ENCODE data around the gene CSPG5. TPM values are rescaled to one million over a fixed set of nuclear protein-coding genes. Genes with fewer than 3 reads are reported as not detected.
A peak's percentile ranks its signal among the peaks of the same experiment; 100 is the strongest.

Gene CSPG5, protein sequence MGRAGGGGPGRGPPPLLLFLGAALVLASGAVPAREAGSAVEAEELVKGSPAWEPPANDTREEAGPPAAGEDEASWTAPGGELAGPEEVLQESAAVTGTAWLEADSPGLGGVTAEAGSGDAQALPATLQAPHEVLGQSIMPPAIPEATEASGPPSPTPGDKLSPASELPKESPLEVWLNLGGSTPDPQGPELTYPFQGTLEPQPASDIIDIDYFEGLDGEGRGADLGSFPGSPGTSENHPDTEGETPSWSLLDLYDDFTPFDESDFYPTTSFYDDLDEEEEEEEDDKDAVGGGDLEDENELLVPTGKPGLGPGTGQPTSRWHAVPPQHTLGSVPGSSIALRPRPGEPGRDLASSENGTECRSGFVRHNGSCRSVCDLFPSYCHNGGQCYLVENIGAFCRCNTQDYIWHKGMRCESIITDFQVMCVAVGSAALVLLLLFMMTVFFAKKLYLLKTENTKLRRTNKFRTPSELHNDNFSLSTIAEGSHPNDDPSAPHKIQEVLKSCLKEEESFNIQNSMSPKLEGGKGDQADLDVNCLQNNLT
- 0.35 TPM for total RNA-seq
- long read RNA-seq = 0 reads

DNA sequence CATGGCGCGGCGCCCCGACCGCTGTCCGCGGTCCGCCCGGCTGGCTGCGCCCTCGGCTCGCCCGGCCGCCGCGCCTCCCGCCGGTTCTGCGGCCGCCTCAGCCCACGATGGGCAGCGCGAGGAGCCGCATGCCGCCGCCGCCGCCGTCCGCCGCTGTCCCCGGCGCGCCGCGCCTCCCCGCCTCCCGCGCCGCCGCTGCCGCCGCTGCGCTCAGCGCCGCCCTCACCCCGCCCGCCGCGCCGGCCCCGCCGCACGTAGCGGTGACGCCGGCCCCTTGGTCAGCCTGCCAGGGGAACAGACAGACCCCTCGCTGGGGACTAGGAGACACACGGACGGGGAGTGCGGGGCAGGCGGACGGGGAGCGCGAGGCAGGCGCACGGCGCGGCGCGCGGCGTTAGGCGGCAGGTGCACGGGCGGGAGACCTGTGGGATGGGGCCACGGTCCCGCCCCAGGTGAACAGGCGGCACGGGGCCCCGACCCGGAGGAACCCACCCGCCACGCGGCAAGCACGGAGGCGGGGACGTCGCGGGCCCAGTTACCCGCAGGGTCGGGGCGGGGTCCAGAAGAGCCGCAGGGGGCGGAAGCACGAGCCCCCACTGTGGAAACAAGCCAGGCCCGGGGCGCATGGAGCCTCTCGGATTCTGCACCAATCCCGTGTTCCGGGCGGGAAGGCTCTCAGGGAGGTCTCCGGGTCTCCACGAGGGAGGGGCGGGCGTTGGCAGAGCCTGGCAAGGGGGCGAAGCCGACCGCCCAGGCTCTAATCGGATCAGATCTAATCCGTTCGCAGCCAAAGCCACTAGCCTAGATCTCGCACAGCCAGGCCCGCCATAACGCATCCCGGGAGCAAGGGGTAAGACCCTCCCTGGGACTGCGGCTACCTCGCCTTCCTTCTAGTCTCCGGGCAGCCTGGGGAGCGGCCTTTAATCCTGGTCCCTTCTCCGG is at the start of gene CSPG5:
TSS of gene CSPG5 (minus strand) at position 175 of the 942 bp plus-strand sequence. CDS start at position 3, 172 bp downstream.
- DNase-seq (ENCODE audit: missing footprints) (no peak), ATAC-seq (peak; percentile 33)
- intact Hi-C loops (cut with DNase I) = no loop called here

DNA sequence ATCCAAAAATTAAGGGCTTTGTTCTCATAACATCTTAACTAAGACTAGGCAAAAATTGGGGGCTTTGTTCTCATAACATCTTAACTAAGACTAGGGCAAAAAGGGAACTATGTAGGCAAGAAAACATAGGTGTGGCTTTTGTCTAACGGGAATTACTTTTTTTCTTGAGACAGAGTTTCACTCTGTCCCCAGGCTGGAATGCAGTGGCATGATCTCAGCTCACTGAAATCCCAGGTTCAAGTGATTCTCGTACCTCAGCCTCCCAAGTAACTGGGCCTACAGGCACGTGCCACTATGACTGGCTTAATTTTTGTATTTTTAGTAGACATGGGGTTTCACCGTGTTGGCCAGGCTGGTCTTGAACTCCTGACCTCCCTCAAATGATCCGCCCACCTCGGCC is 49.8 kb upstream of the CSPG5 start:
- no peak for DNase-seq (ENCODE audit: missing footprints)
- intact Hi-C loops (cut with DNase I) = no loop called here
- ATAC-seq = no peak

DNA sequence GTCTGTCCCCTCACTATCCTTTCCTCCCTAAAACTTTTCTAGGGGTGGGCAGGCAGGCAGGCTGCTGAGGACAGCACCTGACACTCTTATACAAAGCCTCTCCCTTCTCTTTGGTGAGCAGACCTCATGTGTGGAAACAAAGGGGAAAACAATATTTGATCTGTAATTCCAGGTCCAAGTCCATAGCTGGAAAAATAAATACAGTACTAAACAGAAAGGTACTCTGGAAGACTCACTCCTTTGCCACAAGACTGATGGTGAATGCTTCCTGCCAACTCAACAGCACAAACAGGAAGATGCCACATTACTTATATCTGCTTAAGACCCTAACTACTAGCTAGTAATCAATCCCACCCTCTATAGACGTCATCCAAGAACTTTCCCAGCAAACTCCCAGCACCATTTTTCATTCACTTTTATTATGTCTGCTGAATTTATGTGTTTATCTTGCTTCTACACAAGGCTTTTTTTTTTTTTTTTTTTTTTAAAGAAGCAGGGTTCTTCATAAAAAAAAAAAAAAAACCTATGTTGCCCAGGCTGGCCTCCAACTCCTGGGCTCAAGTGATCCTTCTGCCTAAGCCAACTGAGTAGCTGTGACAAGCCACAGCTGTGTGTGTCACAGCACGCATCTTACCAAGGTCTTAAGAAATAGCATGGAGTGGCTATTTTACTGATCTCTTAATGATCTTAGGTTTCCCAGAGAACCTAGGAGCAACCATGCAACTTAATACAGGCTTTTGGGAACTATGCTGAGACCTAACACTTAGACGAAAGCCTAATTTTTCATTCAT is 44.2 kb upstream of the CSPG5 start:
- DNase-seq (ENCODE audit: missing footprints) (no peak), ATAC-seq (no peak)
- intact Hi-C loops (cut with DNase I) = no loop called here

DNA sequence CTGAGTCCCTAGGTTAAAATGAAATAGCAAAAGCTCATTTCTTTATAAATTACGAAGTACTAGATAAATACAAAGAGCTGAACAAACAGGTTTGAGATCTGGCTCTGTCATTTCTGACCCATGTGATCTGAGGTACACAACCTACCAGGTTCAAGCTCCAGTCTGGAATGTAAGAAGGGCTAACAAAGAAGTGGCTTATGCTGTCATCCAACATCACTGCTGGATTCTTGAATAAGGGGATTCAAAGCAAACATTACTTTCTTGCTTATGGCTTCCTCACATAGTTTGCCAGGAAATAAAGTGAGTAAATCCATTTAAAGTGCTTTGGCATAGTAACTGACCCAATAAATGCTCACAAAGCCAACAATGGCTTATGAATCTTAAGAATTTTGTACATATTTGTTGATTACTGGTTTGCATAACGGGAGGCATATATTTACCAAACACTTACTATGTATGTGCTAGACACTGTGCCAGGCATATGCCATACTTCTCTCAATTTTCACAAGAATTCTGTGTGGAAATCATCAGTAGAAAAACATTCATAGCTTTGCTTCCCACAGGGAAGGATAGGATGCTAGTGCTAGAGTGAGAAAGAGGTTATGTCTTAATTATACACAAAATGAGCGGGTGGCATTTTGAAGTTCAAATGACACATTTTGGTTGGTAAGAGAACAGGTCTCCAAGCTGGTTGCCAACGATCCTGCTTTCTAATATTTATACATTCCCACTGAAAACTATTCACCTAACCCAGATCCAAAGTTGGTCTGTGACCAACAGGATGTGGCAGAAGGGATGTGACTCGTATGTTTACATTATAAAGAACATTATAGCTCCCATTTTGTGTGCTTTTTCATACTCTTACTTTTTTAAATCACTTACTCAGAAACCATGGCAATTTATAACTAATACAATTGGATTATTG is 38.7 kb upstream of the CSPG5 start:
- DNase-seq (ENCODE audit: missing footprints) (no peak), ATAC-seq (no peak)
- intact Hi-C loops (cut with DNase I) = no loop called here

DNA sequence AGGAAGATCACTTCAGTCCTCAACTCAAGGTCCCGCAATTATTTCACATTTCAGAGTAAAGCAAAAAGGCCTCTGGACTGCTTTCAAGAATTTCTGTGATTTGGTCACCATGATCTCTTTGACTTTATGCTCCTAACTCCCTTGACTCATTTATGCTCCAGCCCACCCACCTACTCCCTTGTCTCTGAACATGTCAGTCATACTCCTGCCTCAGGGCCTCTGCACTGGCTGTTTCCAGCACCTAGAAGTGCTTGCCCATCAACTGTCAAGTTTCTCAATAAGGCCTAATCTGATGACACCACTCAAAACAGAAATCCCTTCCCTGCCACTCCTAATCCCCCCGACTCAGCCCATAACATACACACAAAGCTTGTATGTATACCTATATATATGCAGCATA is 36.1 kb upstream of the CSPG5 start:
- ATAC-seq = no peak
- intact Hi-C loops (cut with DNase I) = no loop called here

DNA sequence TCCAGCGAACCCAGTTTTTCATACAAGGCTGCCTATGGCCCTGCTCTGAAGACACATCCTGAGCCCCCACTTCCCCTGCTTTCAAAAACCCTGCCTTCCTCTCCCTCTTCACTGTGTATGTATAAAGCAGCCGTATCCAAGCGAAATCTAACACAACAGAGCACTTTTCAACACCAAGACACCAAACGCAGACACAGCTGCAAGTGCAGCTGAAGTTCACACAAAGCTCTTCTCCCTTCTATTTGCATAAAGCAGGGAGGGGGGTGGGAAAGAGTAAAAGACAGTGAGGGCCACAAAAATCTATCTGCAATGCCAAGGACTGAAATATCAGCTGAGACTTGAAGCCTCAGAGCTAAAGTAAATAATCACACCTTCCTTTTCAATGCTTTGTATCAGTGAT is 35.1 kb upstream of the CSPG5 start:
- no peak for DNase-seq (ENCODE audit: missing footprints)
- intact Hi-C loops (cut with DNase I) = no loop called here
- ATAC-seq = no peak

More for the DNA sequence above, 36.1 kb upstream of the CSPG5 start:
- no peak for DNase-seq (ENCODE audit: missing footprints)

DNA sequence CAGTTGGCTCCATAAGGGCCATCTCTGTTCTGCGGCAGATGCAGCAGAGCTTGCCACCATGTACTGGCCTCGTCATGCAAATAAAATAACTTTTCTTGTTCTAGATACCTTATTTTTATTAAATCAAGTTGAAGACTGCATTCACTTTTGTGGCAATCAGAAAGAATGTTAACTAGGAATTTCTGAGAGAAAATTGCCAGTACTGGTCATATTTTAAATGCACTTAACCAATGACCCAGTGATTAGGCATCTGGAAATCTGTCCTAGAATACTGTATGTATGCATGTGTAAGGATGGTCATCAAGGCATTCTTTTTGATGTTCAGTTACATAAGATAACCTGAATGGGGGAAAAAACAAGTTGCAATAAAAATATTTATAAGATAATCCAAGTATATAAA is 34.2 kb upstream of the CSPG5 start:
- no peak for ATAC-seq
- intact Hi-C loops (cut with DNase I) = no loop called here
- DNase-seq (ENCODE audit: missing footprints) = no peak

DNA sequence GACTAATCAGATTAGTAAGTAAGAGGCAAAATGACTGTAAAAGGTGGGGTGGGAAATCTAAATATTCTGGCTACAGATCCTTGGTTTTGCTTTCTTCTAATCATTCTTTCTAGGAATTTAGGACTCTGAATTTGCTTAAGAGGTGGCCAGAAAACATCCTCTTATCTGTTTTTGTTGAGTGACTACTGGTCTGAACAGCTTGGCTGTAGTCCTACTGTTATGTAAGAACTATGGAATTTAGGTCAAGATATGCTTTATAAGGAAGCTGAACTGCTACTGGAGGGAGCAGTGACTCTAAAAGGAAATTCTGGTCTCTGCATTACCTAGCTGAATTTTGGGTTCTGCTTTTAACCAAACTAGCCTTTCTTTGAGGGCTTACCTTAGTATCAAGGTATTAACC is 33.5 kb upstream of the CSPG5 start:
- DNase-seq (ENCODE audit: missing footprints) = no peak
- intact Hi-C loops (cut with DNase I) = no loop called here
- peak; percentile 88 for ATAC-seq

DNA sequence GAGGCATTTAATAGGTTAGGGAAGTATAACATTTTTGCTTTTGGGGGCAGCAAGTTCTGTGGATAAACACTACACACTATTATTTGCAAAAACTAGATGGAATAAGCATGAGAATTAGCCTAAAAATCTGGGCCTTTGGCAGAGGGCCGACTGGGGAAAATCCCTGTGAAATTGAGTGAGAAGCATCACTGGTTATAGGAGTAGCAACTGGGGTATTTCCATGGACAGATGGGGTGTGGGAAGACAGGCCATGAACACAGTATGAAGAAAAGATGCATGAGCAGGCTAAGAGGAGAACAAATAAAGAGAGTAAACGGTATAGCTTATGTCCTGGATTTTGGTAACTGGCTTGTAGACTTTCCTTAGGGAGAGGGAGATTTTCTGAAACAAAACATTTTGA is 32.9 kb upstream of the CSPG5 start:
- intact Hi-C loops (cut with DNase I) = no loop called here
- ATAC-seq (no peak), DNase-seq (ENCODE audit: missing footprints) (no peak)

DNA sequence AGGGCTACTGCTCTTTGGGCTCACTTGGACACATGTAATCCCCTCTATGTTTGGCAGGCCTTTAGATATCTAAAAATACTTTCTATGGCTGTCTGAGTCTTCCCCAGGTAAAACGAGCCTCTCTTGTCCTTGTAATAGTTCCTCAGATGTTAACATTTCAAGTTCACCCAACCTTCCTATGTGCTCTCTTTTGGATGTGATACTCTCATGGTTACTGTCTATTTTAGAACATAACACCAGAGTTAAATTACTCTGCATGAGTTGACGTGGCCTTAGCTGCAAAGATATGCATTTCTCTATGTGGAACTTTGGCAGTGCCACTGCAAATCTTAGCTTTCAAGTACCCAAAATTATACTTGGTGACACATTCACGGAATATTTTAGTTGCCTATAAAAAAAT is 31.9 kb upstream of the CSPG5 start:
- DNase-seq (ENCODE audit: missing footprints) (no peak), ATAC-seq (no peak)
- intact Hi-C loops (cut with DNase I) = no loop called here

DNA sequence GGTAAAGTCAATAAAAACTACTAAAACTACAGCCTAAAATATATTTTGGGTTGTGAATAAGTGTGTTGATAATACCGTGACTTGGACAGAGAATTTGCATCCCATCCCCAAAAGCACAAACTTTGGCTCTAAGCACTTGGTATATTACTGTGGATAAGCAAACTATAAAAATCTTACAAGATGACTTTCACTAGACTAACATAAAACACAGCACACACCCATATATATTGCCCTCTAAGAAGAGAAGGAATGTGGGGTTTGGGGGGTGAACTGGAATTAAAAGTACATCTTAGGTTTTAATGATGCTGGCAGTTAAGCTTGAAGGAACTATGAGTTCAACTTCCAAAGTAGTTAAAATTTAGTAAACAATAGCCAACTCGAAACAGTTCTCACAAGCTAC is 28.7 kb upstream of the CSPG5 start:
- ATAC-seq (no peak), DNase-seq (ENCODE audit: missing footprints) (no peak)
- intact Hi-C loops (cut with DNase I) = no loop called here

DNA sequence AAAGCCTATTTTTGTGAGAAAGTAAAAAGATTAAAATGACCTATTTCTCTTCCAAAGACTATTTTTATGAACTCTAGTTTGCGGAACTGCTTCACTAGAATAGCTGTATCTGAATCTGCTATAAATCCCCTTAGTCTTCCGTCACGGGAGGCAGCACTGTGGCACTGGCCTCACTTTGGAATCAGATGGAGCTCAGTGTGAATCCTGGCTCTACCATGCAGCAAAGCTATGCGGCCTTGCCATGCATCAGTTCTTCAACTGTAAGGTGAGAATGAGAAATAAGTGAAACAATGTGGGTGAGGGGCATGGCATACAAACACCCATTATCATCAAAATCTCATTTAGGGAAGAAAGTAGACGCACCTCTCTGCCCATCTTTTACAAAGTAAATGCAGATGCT is 27.5 kb upstream of the CSPG5 start:
- DNase-seq (ENCODE audit: missing footprints) (no peak), ATAC-seq (no peak)
- intact Hi-C loops (cut with DNase I) = no loop called here

DNA sequence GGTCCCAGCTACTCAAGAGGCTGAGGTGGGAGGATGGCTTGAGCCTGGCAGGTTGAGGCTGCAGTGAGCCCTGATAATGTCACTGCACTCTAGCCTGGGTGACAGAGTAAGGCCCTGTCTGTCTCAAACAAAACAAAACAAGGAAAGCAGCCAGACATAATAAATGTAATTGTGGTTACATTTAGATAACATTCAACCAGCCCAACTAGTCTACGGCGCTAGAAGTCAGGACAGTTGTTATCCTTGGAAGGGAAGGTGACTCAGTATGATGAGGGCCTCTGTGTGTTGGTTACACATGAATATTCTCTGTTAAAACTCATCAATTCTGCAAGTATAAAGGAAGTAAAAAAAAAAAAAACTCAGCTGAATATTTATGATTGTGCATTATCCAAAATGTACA is 27.0 kb upstream of the CSPG5 start:
- DNase-seq (ENCODE audit: missing footprints) (no peak), ATAC-seq (no peak)
- intact Hi-C loops (cut with DNase I) = no loop called here

DNA sequence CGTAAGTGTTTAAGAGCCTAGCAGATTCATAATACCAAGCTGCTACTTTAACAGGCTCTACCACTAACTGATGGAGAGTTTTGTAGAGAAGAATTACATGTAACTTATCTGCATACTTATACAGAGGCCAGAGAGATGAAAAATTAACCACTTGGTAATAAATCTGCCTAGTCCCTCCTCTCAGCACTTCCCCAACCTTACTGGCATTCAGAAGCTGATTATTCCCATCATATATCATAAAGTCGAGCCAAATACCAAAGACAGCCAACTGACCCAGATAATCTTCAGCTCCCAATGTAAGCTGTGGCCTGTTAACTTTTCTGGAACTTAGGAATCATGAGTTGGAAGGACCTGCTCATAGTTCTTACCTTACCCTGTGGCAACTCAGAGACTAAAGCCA is 25.5 kb upstream of the CSPG5 start:
- intact Hi-C loops (cut with DNase I) = no loop called here
- no peak for DNase-seq (ENCODE audit: missing footprints)
- no peak for ATAC-seq

DNA sequence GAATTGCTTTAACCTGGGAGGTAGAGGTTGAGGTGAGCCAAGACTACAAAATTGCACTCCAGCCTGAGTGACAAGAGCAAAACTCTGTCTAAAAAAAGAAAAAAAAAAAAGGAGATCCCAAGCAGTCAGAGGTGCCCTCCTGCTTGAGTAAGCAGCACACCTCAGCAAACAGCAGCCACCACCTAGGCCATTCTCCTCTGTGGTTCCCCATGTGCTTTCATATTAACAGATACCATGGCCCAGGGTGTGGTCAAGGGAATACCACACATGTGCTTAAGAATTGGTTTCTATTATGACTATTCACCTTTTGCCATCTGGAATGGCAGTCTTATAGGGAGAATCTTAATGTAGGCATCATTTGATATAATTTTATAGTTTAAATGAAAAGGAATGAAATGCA is 24.7 kb upstream of the CSPG5 start:
- intact Hi-C loops (cut with DNase I) = no loop called here
- DNase-seq (ENCODE audit: missing footprints) = no peak
- ATAC-seq = no peak

DNA sequence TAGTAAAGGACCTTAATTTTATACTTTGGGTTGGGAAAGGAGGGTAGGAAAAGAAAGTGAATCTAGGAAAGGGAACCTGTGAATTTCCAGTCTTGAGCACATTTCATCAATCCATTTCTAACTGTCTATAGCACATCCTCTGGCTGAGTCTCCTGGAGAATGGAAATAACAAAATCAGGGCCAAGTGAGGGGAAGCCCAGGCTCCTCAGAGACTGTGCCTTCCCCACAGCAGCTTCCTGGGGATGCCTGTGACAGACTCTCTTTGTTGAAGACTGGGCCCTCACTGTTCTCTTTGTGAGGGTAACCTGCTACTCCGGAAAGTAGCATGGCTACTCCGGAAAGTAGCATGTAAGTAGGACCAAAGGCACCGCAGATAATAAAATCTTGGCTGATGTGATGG is 22.6 kb upstream of the CSPG5 start:
- DNase-seq (ENCODE audit: missing footprints) (no peak), ATAC-seq (no peak)
- intact Hi-C loops (cut with DNase I) = no loop called here

DNA sequence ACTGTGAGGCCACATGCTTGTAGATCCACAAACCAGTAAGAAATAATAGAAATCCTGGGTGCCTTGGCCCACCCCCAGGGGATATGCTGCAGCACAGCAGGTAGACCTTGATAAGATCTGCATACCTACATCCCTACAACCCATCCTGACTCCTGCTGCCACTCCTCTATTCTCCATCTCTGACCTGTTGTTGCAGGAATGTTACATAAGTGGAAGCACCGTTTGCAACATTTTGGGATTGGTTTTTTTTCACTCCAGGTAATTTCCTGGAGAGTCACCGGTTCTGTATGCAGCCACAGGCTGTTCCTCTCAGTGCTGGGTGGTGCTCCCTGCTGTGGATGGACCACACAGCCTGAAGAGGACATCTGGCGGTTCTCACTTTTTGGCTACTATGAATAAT is 16.1 kb upstream of the CSPG5 start:
- ATAC-seq = no peak
- no peak for DNase-seq (ENCODE audit: missing footprints)
- intact Hi-C loops (cut with DNase I) = no loop called here
